ENCODE results near the gene TEDDM1. TPM values are rescaled to one million over a fixed set of nuclear protein-coding genes. Genes with fewer than 3 reads are reported as not detected.
"Not testable (repeated sequence)": the region's sequence is repeated elsewhere in the genome, so short reads cannot be mapped to it uniquely, and the experiment has no call there.

Gene TEDDM1
- total and polyA plus RNA-seq, 4 donors: 0.08 TPM; not detected in 3

DNA sequence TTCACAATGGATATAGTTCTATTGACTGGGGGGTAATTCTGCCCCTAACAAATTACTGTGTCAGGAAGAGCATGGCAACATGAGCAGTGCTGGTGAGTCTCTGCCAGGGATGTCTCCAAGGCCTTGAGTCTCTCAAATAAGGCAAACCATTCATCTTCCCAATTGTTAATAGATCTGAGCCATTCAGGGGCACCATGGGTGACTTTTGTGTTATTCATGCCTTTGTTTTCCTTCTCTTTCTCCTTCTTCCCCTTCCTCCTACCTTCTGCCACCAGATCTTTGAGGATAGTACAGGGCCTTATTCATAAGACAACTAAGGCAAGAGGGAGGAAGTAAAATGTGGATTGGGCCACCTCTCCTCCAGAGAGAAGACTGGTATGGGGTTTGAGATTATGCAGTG lies 49.6 kb upstream of the TEDDM1 start, which contains the start of gene RGSL1 (continued):
- TF ChIP-seq ZBTB33 (IDR thresholded peaks at IDR 0.05): no peak
- TF ChIP-seq SP1 (IDR thresholded peaks at IDR 0.05): no peak
- TF ChIP-seq YY1 (IDR thresholded peaks at IDR 0.05): no peak
- TF ChIP-seq FOXA2 (IDR thresholded peaks at IDR 0.05): no peak
- TF ChIP-seq RAD21 (IDR thresholded peaks at IDR 0.05): no peak
- TF ChIP-seq FOXA1 (IDR thresholded peaks at IDR 0.05): no peak
- no peak for TF ChIP-seq JUND (IDR thresholded peaks at IDR 0.05)
- TF ChIP-seq NR2F2 (IDR thresholded peaks at IDR 0.05): no peak
- TF ChIP-seq HNF4A (conservative IDR thresholded peaks at IDR 0.05): no peak
- no peak for TF ChIP-seq HNF4G (IDR thresholded peaks at IDR 0.05)
- no peak for TF ChIP-seq EGR1 (IDR thresholded peaks at IDR 0.05; ENCODE audit: low read depth in 2 of 2)

DNA sequence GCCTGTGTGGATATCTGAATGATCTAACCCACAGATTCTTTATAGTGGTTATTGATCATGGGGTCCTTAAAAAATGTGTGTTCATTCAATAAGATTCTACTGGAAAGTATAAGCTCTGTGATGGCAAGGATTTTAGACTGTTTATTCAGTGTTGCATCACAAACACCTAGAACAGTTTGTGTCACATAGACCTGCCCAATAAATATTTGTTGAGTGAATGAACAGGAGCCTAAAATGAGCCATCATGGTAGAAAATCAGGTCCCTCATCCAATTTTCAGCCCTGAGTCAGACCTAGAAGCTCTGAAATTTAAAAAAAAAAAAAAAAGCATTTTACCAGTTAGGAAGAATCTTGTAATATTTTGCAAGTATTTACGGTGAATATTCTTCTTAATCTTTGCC lies 47.2 kb upstream of the TEDDM1 start:
- 91% methylated on average over 1 of the region's 1 CpG for WGBS
- no peak overlapping the region for H3K27ac ChIP-seq (ENCODE audit: low read depth in 1 of 2, low read length in 2 of 2)
- no peaks in the 10 kb centered on the region for H3K36me3 ChIP-seq (ENCODE audit: control insufficient read depth in 4 of 4, insufficient read depth in 3 of 4, low read depth in 1 of 4, low read length in 3 of 4)
- no peak overlapping the region for H3K9ac ChIP-seq (ENCODE audit: low read depth in 1 of 2, low read length in 2 of 2)
- peak; percentile 5 for TF ChIP-seq FOXA2 (IDR thresholded peaks at IDR 0.05)
- TF ChIP-seq FOXA1 (IDR thresholded peaks at IDR 0.05): no peak
- TF ChIP-seq CTCF (IDR thresholded peaks at IDR 0.05; ENCODE audit: low read depth, low read length, missing input control): no peak
- peak; percentile 14 to 54 for TF ChIP-seq HNF4A (conservative IDR thresholded peaks at IDR 0.05)
- TF ChIP-seq, protein P1, sequence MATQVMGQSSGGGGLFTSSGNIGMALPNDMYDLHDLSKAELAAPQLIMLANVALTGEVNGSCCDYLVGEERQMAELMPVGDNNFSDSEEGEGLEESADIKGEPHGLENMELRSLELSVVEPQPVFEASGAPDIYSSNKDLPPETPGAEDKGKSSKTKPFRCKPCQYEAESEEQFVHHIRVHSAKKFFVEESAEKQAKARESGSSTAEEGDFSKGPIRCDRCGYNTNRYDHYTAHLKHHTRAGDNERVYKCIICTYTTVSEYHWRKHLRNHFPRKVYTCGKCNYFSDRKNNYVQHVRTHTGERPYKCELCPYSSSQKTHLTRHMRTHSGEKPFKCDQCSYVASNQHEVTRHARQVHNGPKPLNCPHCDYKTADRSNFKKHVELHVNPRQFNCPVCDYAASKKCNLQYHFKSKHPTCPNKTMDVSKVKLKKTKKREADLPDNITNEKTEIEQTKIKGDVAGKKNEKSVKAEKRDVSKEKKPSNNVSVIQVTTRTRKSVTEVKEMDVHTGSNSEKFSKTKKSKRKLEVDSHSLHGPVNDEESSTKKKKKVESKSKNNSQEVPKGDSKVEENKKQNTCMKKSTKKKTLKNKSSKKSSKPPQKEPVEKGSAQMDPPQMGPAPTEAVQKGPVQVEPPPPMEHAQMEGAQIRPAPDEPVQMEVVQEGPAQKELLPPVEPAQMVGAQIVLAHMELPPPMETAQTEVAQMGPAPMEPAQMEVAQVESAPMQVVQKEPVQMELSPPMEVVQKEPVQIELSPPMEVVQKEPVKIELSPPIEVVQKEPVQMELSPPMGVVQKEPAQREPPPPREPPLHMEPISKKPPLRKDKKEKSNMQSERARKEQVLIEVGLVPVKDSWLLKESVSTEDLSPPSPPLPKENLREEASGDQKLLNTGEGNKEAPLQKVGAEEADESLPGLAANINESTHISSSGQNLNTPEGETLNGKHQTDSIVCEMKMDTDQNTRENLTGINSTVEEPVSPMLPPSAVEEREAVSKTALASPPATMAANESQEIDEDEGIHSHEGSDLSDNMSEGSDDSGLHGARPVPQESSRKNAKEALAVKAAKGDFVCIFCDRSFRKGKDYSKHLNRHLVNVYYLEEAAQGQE (IDR thresholded peaks at IDR 0.05): no peak
- TF ChIP-seq RAD21 (IDR thresholded peaks at IDR 0.05): no peak
- peak in 1 of 2 donors; percentile 41 for TF ChIP-seq RXRA (IDR thresholded peaks at IDR 0.05)
- TF ChIP-seq NR2F2 (IDR thresholded peaks at IDR 0.05): no peak
- TF ChIP-seq JUND (IDR thresholded peaks at IDR 0.05): no peak
- TF ChIP-seq YY1 (IDR thresholded peaks at IDR 0.05): peak; percentile 43
- TF ChIP-seq HNF4G (IDR thresholded peaks at IDR 0.05): no peak
- TF ChIP-seq TAF1 (conservative IDR thresholded peaks at IDR 0.05): no peak
- peak; percentile 19 for TF ChIP-seq ATF3 (IDR thresholded peaks at IDR 0.05)
- H3K4me1 ChIP-seq (ENCODE audit: control insufficient read depth in 4 of 4, insufficient read depth in 4 of 4, low read length in 3 of 4): peaks cover 0 to 6% (median 2%) of the 10 kb centered on the region in 4 donors
- H3K9me3 ChIP-seq (ENCODE audit: control insufficient read depth in 4 of 4, low read length in 3 of 4): no peaks in the 10 kb centered on the region
- H3K27me3 ChIP-seq (ENCODE audit: control insufficient read depth in 4 of 4, insufficient read depth in 4 of 4, low read length in 3 of 4): no peaks in the 10 kb centered on the region
- no peak overlapping the region for H3K4me3 ChIP-seq (ENCODE audit: low read depth in 1 of 3, low read length in 3 of 3)
- no peak for DNase-seq (ENCODE audit: low spot score)

DNA sequence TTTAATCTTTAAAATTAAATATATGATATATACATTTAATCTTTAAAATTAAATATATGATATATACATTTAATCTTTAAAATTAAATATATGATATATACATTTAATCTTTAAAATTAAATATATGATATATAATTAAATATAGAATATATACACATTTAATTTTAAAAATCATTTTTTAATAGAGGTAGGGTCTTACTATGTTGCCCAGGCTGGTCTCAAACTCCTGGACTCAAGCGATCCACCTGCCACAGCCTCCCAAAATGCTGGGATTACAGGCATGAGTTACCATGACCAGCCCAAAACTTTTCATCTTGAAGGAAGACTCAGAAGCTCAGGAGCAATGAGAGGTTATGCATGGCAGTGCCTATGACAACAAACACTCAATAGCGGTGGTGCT lies 46.7 kb upstream of the TEDDM1 start:
- not testable (repeated sequence) for H3K36me3 ChIP-seq (ENCODE audit: control insufficient read depth in 4 of 4, insufficient read depth in 3 of 4, low read depth in 1 of 4, low read length in 3 of 4); H3K27ac ChIP-seq (ENCODE audit: low read depth in 1 of 2, low read length in 2 of 2); DNase-seq (ENCODE audit: low spot score); H3K27me3 ChIP-seq (ENCODE audit: control insufficient read depth in 4 of 4, insufficient read depth in 4 of 4, low read length in 3 of 4); H3K9me3 ChIP-seq (ENCODE audit: control insufficient read depth in 4 of 4, low read length in 3 of 4); H3K9ac ChIP-seq (ENCODE audit: low read depth in 1 of 2, low read length in 2 of 2); H3K4me3 ChIP-seq (ENCODE audit: low read depth in 1 of 3, low read length in 3 of 3); H3K4me1 ChIP-seq (ENCODE audit: control insufficient read depth in 4 of 4, insufficient read depth in 4 of 4, low read length in 3 of 4)
- 89% methylated on average over 2 of the region's 2 CpGs for WGBS
